AG04450 (cell line): ENCODE data around the gene DCLK1. TPM values are rescaled to one million over a fixed set of nuclear protein-coding genes. Genes with fewer than 3 reads are reported as not detected.

Source experiments
- CTCF ChIA-PET: fragments of 300-600, 350-600 bp; formaldehyde crosslinking; extraction: SDS; loops from one replicate; lab custom pipeline; 2022; ENCODE audit warnings: antibody characterized with exemption, inconsistent platforms; lab: Charles Lee
- POLR2A ChIA-PET: fragments of 350-600 bp; formaldehyde crosslinking; extraction: SDS; loops from one replicate; lab custom pipeline; 2021; ENCODE audit warnings: antibody characterized with exemption, inconsistent platforms; lab: Yijun Ruan, JAX
- DNase-seq: peaks from one replicate; pipeline ENCODE4 v3.0.0-alpha.2; 2011; ENCODE audit warnings: low read depth, low spot score
- H3K27ac ChIP-seq: one replicate; pipeline ENCODE4 v1.5.1; 2012; ENCODE audit warnings: low read depth, low read length, control low read depth
- H3K27me3 ChIP-seq: one replicate; pipeline ENCODE4 v1.6.0; 2012; ENCODE audit warnings: low read length; ENCODE audit not compliant: control insufficient read depth, insufficient read depth
- H3K4me3 ChIP-seq: 2 replicates; pipeline ENCODE4 v1.5.1; 2011; ENCODE audit warnings: mild to moderate bottlenecking, low read depth, low read length, control low read depth
- H3K9me3 ChIP-seq: 2 replicates; pipeline ENCODE4 v1.5.1; 2012; ENCODE audit warnings: low read length; ENCODE audit not compliant: control insufficient read depth, insufficient read depth
- CTCF ChIP-seq: IDR thresholded peaks from 2 replicates; pipeline ENCODE4 v1.5.1; 2011; ENCODE audit warnings: low read depth, low read length, control low read depth, inconsistent platforms
- polyA plus RNA-seq: library from polyadenylated mRNA; depleted of rRNA; stranded (reverse); fragments of >200 nt; gene quantifications from 2 replicates; pipeline ENCODE4 v1.2.3, GENCODE V29; 2011

Gene DCLK1
- polyA plus RNA-seq, 1 experiment = not detected

- no peak for DNase-seq
- Histone ChIP-seq H3K27me3 (no peaks in the 10 kb centered on the region), H3K9me3 (no peaks in the 10 kb centered on the region), H3K4me3 (no peak overlapping the region), H3K27ac (peak overlapping the region; percentile 21)
- CTCF ChIA-PET = interaction anchor here (1.3 to 4.0 kb wide), 3 partner anchors 9 to 167 kb away, joined by 4 to 15 read pairs (median 8); no protein-coding TSS in a partner anchor
- no peak for TF ChIP-seq CTCF
- POLR2A ChIA-PET = no interaction called here
These were observed 333.2 kb downstream of the DCLK1 start for GRCh38 chr13:35797991-35798390.

- Histone ChIP-seq H3K27ac (no peak overlapping the region), H3K27me3 (no peaks in the 10 kb centered on the region), H3K4me3 (no peak overlapping the region), H3K9me3 (no peaks in the 10 kb centered on the region)
- POLR2A ChIA-PET = no interaction called here
- TF ChIP-seq CTCF = no peak
- no peak for DNase-seq
- CTCF ChIA-PET = interaction anchor here (1.3 to 1.7 kb wide), 2 partner anchors 22 to 166 kb away, joined by 4 to 8 read pairs; no protein-coding TSS in a partner anchor
These were observed 333.9 kb downstream of the DCLK1 start for GRCh38 chr13:35797244-35797643.

GRCh38 chr13:35796623-35797022 lies 334.6 kb downstream of the DCLK1 start:
- CTCF ChIA-PET = interaction anchor here (1.3 to 1.7 kb wide), 2 partner anchors 22 to 165 kb away, joined by 4 to 8 read pairs; no protein-coding TSS in a partner anchor
- POLR2A ChIA-PET = no interaction called here
- DNase-seq = no peak

GRCh38 chr13:35794734-35795389 lies 336.3 kb downstream of the DCLK1 start:
- no peak for TF ChIP-seq CTCF
- H3K9me3 ChIP-seq = no peaks in the 10 kb centered on the region
- H3K4me3 ChIP-seq = no peak overlapping the region
- ChIA-PET CTCF (interaction anchor here (0.6 to 1.1 kb wide), 2 partner anchors 23 to 84 kb away, joined by 3 to 4 read pairs; no protein-coding TSS in a partner anchor), POLR2A (no interaction called here)
- no peak for DNase-seq
- H3K27ac ChIP-seq = no peak overlapping the region
- H3K27me3 ChIP-seq = no peaks in the 10 kb centered on the region

More at GRCh38 chr13:35796623-35797022, 334.6 kb downstream of the DCLK1 start:
- no peak overlapping the region for H3K4me3 ChIP-seq
- no peak overlapping the region for H3K27ac ChIP-seq
- no peaks in the 10 kb centered on the region for H3K27me3 ChIP-seq
- TF ChIP-seq CTCF = no peak
- no peaks in the 10 kb centered on the region for H3K9me3 ChIP-seq

- no peak for DNase-seq
- no peak overlapping the region for H3K27ac ChIP-seq
- no peaks in the 10 kb centered on the region for H3K9me3 ChIP-seq
- TF ChIP-seq CTCF = no peak
- no peaks in the 10 kb centered on the region for H3K27me3 ChIP-seq
- H3K4me3 ChIP-seq = no peak overlapping the region
- CTCF ChIA-PET = interaction anchor here (0.9 to 1.2 kb wide), 3 partner anchors 76 to 489 kb away, joined by 3 read pairs; no protein-coding TSS in a partner anchor
- POLR2A ChIA-PET = no interaction called here
These were observed 337.4 kb downstream of the DCLK1 start for GRCh38 chr13:35793823-35794222.
